Suprapubic skin (tissue), 4 donors: ENCODE data around the gene SULT1C3. TPM values are rescaled to one million over a fixed set of nuclear protein-coding genes. Genes with fewer than 3 reads are reported as not detected.

Experiments
- DNase-seq, 2 donors: peaks; one replicate each; pipeline ENCODE4 v3.0.0-alpha.2; 2019; ENCODE audit warnings: low spot score in 2 of 2
- H3K27ac ChIP-seq: fragments of 200-600 bp; sonication (generic); one replicate; pipeline ENCODE4 v1.5.1; 2019
- H3K27me3 ChIP-seq: fragments of 200-600 bp; sonication (generic); one replicate; pipeline ENCODE4 v1.5.1; 2019
- H3K36me3 ChIP-seq: fragments of 200-600 bp; sonication (generic); one replicate; pipeline ENCODE4 v1.5.1; 2019
- H3K4me1 ChIP-seq: fragments of 200-600 bp; sonication (generic); one replicate; pipeline ENCODE4 v1.5.1; 2019
- H3K4me3 ChIP-seq: fragments of 200-600 bp; sonication (generic); one replicate; pipeline ENCODE4 v1.5.1; 2019; ENCODE audit warnings: mild to moderate bottlenecking
- H3K9me3 ChIP-seq: fragments of 200-600 bp; sonication (generic); one replicate; pipeline ENCODE4 v1.5.1; 2019
- CTCF ChIP-seq, 2 donors: fragments of 200-600 bp in 1 of 2; fragments of 450-650 bp in 1 of 2; sonication (generic) in 1 of 2; IDR thresholded peaks; one replicate each; pipeline ENCODE4 v1.5.1; 2016 to 2019; ENCODE audit warnings: antibody characterized with exemption in 2 of 2, mild to moderate bottlenecking in 1 of 2, moderate library complexity in 1 of 2
- EP300 ChIP-seq: sonication (generic); formaldehyde crosslinking; IDR thresholded peaks from one replicate; pipeline ENCODE4 v1.6.1; 2017; ENCODE audit warnings: antibody characterized with exemption
- POLR2A ChIP-seq, 2 donors: fragments of 450-650 bp; IDR thresholded peaks; one replicate each; pipeline ENCODE4 v1.6.1; 2017; ENCODE audit warnings: antibody characterized with exemption in 2 of 2, mild to moderate bottlenecking in 2 of 2, moderate library complexity in 2 of 2
- POLR2AphosphoS5 ChIP-seq, 3 donors: sonication (generic); formaldehyde crosslinking; IDR thresholded peaks; one replicate each; pipeline ENCODE4 v1.6.1; 2017; ENCODE audit warnings: antibody characterized with exemption in 3 of 3
- WGBS: methylation state at CpG from one replicate; pipeline ENCODE4 v1.1.5; 2018; 5-methylcytosine and 5-hydroxymethylcytosine counted together
- total RNA-seq, 4 donors: library from RNA; depleted of rRNA; stranded (reverse); fragments of >200 nt; gene quantifications; one replicate each; pipeline ENCODE4 v1.1.0, GENCODE V29; 2016

SULT1C3 gene
- total RNA-seq: not detected

- no peak within 1 kb of the TSS for H3K4me3 ChIP-seq
- H3K4me1 ChIP-seq: no peaks in the 10 kb centered on the region
- no peaks in the 10 kb centered on the region for H3K27me3 ChIP-seq
- TF ChIP-seq POLR2A (IDR thresholded peaks at IDR 0.05) (no peak), POLR2AphosphoS5 (IDR thresholded peaks at IDR 0.05) (no peak), EP300 (no peak), CTCF (IDR thresholded peaks at IDR 0.05) (no peak)
- H3K36me3 ChIP-seq: no peaks in the 10 kb centered on the region
- WGBS: 38% methylated on average over 1 of the region's 2 CpGs
- DNase-seq: no peak
- no peak within 1 kb of the TSS for H3K27ac ChIP-seq
- H3K9me3 ChIP-seq: peaks cover 4% of the 10 kb centered on the region
These were observed at the start of gene SULT1C3 for GRCh38 chr2:108239786-108240185. Gene SULT1C3 (plus strand): TSS chr2:108239968. CDS start chr2:108247195, 7,227 bp downstream.

- DNase-seq: no peak
- WGBS: 57% methylated on average over 3 of the region's 3 CpGs
- no peak overlapping the region for H3K4me3 ChIP-seq
- TF ChIP-seq POLR2AphosphoS5 (IDR thresholded peaks at IDR 0.05) (no peak), EP300 (no peak), CTCF (IDR thresholded peaks at IDR 0.05) (no peak), POLR2A (IDR thresholded peaks at IDR 0.05) (no peak)
- H3K27ac ChIP-seq: no peak overlapping the region
- H3K27me3 ChIP-seq: no peaks in the 10 kb centered on the region
- H3K36me3 ChIP-seq: no peaks in the 10 kb centered on the region
- H3K9me3 ChIP-seq: no peaks in the 10 kb centered on the region
- no peaks in the 10 kb centered on the region for H3K4me1 ChIP-seq
These were observed 46.5 kb upstream of the SULT1C3 start for GRCh38 chr2:108193251-108193650.

- H3K36me3 ChIP-seq: no peaks in the 10 kb centered on the region
- H3K9me3 ChIP-seq: no peaks in the 10 kb centered on the region
- no peak for TF ChIP-seq POLR2AphosphoS5 (IDR thresholded peaks at IDR 0.05)
- TF ChIP-seq POLR2A (IDR thresholded peaks at IDR 0.05): no peak
- no peak for TF ChIP-seq CTCF (IDR thresholded peaks at IDR 0.05)
- no peak for TF ChIP-seq EP300
- no peak overlapping the region for H3K27ac ChIP-seq
- H3K4me3 ChIP-seq: no peak overlapping the region
- no peaks in the 10 kb centered on the region for H3K27me3 ChIP-seq
- H3K4me1 ChIP-seq: no peaks in the 10 kb centered on the region
- no peak for DNase-seq
- WGBS: 64% methylated on average over 7 of the region's 7 CpGs
These were observed 45.2 kb upstream of the SULT1C3 start for GRCh38 chr2:108194409-108195132.

GRCh38 chr2:108195133-108195439 is 44.7 kb upstream of the SULT1C3 start:
- no peaks in the 10 kb centered on the region for H3K27me3 ChIP-seq
- no peak for DNase-seq

GRCh38 chr2:108199726-108200125 is 40.0 kb upstream of the SULT1C3 start:
- Histone ChIP-seq H3K27me3 (no peaks in the 10 kb centered on the region), H3K4me3 (no peak overlapping the region), H3K36me3 (no peaks in the 10 kb centered on the region), H3K27ac (no peak overlapping the region), H3K4me1 (no peaks in the 10 kb centered on the region), H3K9me3 (no peaks in the 10 kb centered on the region)
- TF ChIP-seq CTCF (IDR thresholded peaks at IDR 0.05) (no peak), EP300 (no peak), POLR2AphosphoS5 (IDR thresholded peaks at IDR 0.05) (no peak), POLR2A (IDR thresholded peaks at IDR 0.05) (no peak)
- no peak for DNase-seq

More at GRCh38 chr2:108195133-108195439, 44.7 kb upstream of the SULT1C3 start:
- H3K4me3 ChIP-seq: no peak overlapping the region
- no peaks in the 10 kb centered on the region for H3K4me1 ChIP-seq
- H3K27ac ChIP-seq: no peak overlapping the region
- H3K9me3 ChIP-seq: no peaks in the 10 kb centered on the region
- TF ChIP-seq EP300 (no peak), POLR2A (IDR thresholded peaks at IDR 0.05) (no peak), CTCF (IDR thresholded peaks at IDR 0.05) (no peak), POLR2AphosphoS5 (IDR thresholded peaks at IDR 0.05) (no peak)
- no peaks in the 10 kb centered on the region for H3K36me3 ChIP-seq
